H1 (cell line): ENCODE measurements around the gene TEAD1. TPM values are rescaled to one million over a fixed set of nuclear protein-coding genes. Genes with fewer than 3 reads are reported as not detected.

Experiments used
- CTCF ChIA-PET: fragments of 300-600 bp; sonication (Branson Sonifier 250); formaldehyde crosslinking; loops from one replicate; lab custom pipeline; 2021; ENCODE audit not compliant: partially characterized antibody; lab: Charles Lee
- POLR2A ChIA-PET: fragments of 300-600 bp; sonication (Branson Sonifier 250); formaldehyde crosslinking; loops from one replicate; lab custom pipeline; 2021; ENCODE audit warnings: inconsistent platforms; ENCODE audit not compliant: partially characterized antibody; lab: Charles Lee
- DNase-seq, 2 experiments: peaks; one replicate each; pipeline versions ENCODE4 v3.0.0 to v3.0.0-alpha.2; 2010 to 2022; ENCODE audit warnings: low spot score in 2 of 2, low read depth in 1 of 2, mixed read lengths in 1 of 2
- FAIRE-seq: peaks from 2 replicates; lab custom pipeline; 2011; peaks lifted over from hg19 to GRCh38; lab: Jason Lieb, UNC
- H2AFZ ChIP-seq: 2 replicates; pipeline ENCODE4 v1.8.1; 2012; ENCODE audit warnings: low read length, inconsistent platforms
- H2AK5ac ChIP-seq: 2 replicates; pipeline ENCODE4 v1.6.1; 2013; ENCODE audit warnings: low read depth, low read length
- H2BK120ac ChIP-seq: replicated peaks from 2 replicates; pipeline ENCODE3; 2013; ENCODE audit warnings: low read depth, low read length, inconsistent platforms
- H2BK12ac ChIP-seq: 2 replicates; pipeline ENCODE4 v1.6.1; 2013; ENCODE audit warnings: low read depth, low read length
- H2BK15ac ChIP-seq: 2 replicates; pipeline ENCODE4 v1.6.1; 2013; ENCODE audit warnings: low read length
- H2BK20ac ChIP-seq: 2 replicates; pipeline ENCODE4 v1.6.1; 2013; ENCODE audit warnings: low read length
- H2BK5ac ChIP-seq: 2 replicates; pipeline ENCODE4 v1.6.1; 2013; ENCODE audit warnings: low read depth, low read length
- H3K14ac ChIP-seq: 2 replicates; pipeline ENCODE4 v1.6.1; 2013; ENCODE audit warnings: inconsistent platforms; ENCODE audit not compliant: insufficient read length
- H3K18ac ChIP-seq: 2 replicates; pipeline ENCODE4 v1.6.1; 2013; ENCODE audit warnings: low read length; ENCODE audit errors: extremely low read depth
- H3K23ac ChIP-seq: 2 replicates; pipeline ENCODE4 v1.6.1; 2013; ENCODE audit warnings: inconsistent platforms; ENCODE audit not compliant: insufficient read length
- H3K23me2 ChIP-seq: 2 replicates; pipeline ENCODE4 v1.6.1; 2013; ENCODE audit warnings: low read depth, low read length
- H3K27ac ChIP-seq: 2 replicates; pipeline ENCODE4 v1.6.1; 2011; ENCODE audit warnings: low read depth, low read length, inconsistent platforms
- H3K27me3 ChIP-seq, 4 experiments: replicated peaks in 1 of 4; 1 replicate in 1 of 4; 2 replicates in 3 of 4; pipeline versions ENCODE4 v1.6.1 to v1.8.1; 2011 to 2013; ENCODE audit warnings: low read length in 3 of 4, mild to moderate bottlenecking in 3 of 4, inconsistent platforms in 2 of 4, mixed read lengths in 2 of 4, moderate library complexity in 1 of 4; ENCODE audit not compliant: control insufficient read depth in 3 of 4, insufficient read depth in 3 of 4; ENCODE audit errors: extremely low read depth in 1 of 4
- H3K36me3 ChIP-seq, 4 experiments: 2 replicates each; pipeline versions ENCODE4 v1.6.1 to v1.8.1; 2011 to 2013; ENCODE audit warnings: mild to moderate bottlenecking in 4 of 4, low read length in 3 of 4, moderate library complexity in 2 of 4, control low read depth in 1 of 4, inconsistent platforms in 1 of 4; ENCODE audit not compliant: insufficient read depth in 4 of 4, control insufficient read depth in 2 of 4
- H3K4ac ChIP-seq: replicated peaks from 2 replicates; pipeline ENCODE3; 2013; ENCODE audit warnings: low read length, low read depth, mixed read lengths, inconsistent platforms; ENCODE audit not compliant: insufficient read length
- H3K4me1 ChIP-seq, 4 experiments: replicated peaks in 1 of 4; 1 replicate in 1 of 4; 2 replicates in 3 of 4; pipeline versions ENCODE4 v1.6.1 to v1.8.1; 2011 to 2013; ENCODE audit warnings: low read length in 3 of 4, inconsistent platforms in 2 of 4, mixed read lengths in 1 of 4; ENCODE audit not compliant: insufficient read depth in 4 of 4, control insufficient read depth in 3 of 4
- H3K4me2 ChIP-seq, 2 experiments: 2 replicates each; pipeline versions ENCODE4 v1.6.1 to v1.8.1; 2011 to 2013; ENCODE audit warnings: low read depth in 2 of 2, low read length in 2 of 2, control low read depth in 1 of 2, inconsistent platforms in 1 of 2, mild to moderate bottlenecking in 1 of 2; ENCODE audit not compliant: insufficient read depth in 1 of 2
- H3K4me3 ChIP-seq, 4 experiments: fragments of 200-600, 300-600 bp in 1 of 4; sonication (generic), shearing (Covaris generic), sonication (Bioruptor Twin) in 1 of 4; 2 replicates each; pipeline versions ENCODE4 v1.5.1 to v1.8.1; 2011 to 2016; ENCODE audit warnings: low read length in 4 of 4, low read depth in 3 of 4, control low read depth in 2 of 4, inconsistent platforms in 2 of 4, mild to moderate bottlenecking in 2 of 4, mixed read lengths in 1 of 4, moderate library complexity in 1 of 4; ENCODE audit not compliant: insufficient read depth in 2 of 4; ENCODE audit errors: extremely low read depth in 1 of 4
- H3K56ac ChIP-seq: replicated peaks from 2 replicates; pipeline ENCODE3; 2013; ENCODE audit warnings: low read depth, mild to moderate bottlenecking, mixed read lengths, low read length, inconsistent platforms; ENCODE audit not compliant: insufficient read length
- H3K79me1 ChIP-seq: 2 replicates; pipeline ENCODE4 v1.6.1; 2013; ENCODE audit warnings: low read depth, low read length, control low read depth
- H3K79me2 ChIP-seq, 2 experiments: 2 replicates each; pipeline versions ENCODE4 v1.6.1 to v1.8.1; 2012 to 2013; ENCODE audit warnings: low read length in 2 of 2, mild to moderate bottlenecking in 2 of 2, inconsistent platforms in 1 of 2; ENCODE audit not compliant: insufficient read depth in 2 of 2, control insufficient read depth in 1 of 2
- H3K9ac ChIP-seq, 4 experiments: replicated peaks in 1 of 4; 1 replicate in 1 of 4; 2 replicates in 3 of 4; pipeline versions ENCODE4 v1.6.1 to v1.8.1; 2011 to 2013; ENCODE audit warnings: low read depth in 3 of 4, low read length in 3 of 4, control low read depth in 2 of 4, mild to moderate bottlenecking in 2 of 4, moderate library complexity in 2 of 4, inconsistent platforms in 1 of 4; ENCODE audit errors: extremely low read depth in 1 of 4
- H3K9me3 ChIP-seq, 2 experiments: 2 replicates each; pipeline versions ENCODE4 v1.6.1 to v1.8.1; 2012 to 2013; ENCODE audit warnings: mild to moderate bottlenecking in 2 of 2, moderate library complexity in 2 of 2, control low read depth in 1 of 2, inconsistent platforms in 1 of 2, low read depth in 1 of 2, low read length in 1 of 2, mixed read lengths in 1 of 2; ENCODE audit not compliant: insufficient read depth in 2 of 2
- H4K20me1 ChIP-seq, 2 experiments: replicated peaks in 1 of 2; 2 replicates each; pipeline versions ENCODE3 to v1.8.1; 2011 to 2013; ENCODE audit warnings: inconsistent platforms in 2 of 2, low read length in 2 of 2, mild to moderate bottlenecking in 1 of 2; ENCODE audit not compliant: insufficient read depth in 2 of 2, control insufficient read depth in 1 of 2
- H4K5ac ChIP-seq: 2 replicates; pipeline ENCODE4 v1.6.1; 2013; ENCODE audit warnings: low read length, low read depth, mixed read lengths, inconsistent platforms; ENCODE audit not compliant: insufficient read length
- H4K8ac ChIP-seq: 2 replicates; pipeline ENCODE4 v1.8.0; 2013; ENCODE audit warnings: mild to moderate bottlenecking, moderate library complexity, low read length, inconsistent platforms; ENCODE audit not compliant: insufficient read depth; ENCODE audit errors: extremely low read depth
- H4K91ac ChIP-seq: replicated peaks from 2 replicates; pipeline ENCODE3; 2013; ENCODE audit warnings: low read length, mixed read lengths, inconsistent platforms; ENCODE audit not compliant: insufficient read length
- ASH2L ChIP-seq: fragments of 200-600, 300-600 bp; sonication (generic); IDR thresholded peaks from one replicate; pipeline ENCODE4 v1.7.1; 2017; ENCODE audit warnings: low read length
- CBX8 ChIP-seq: fragments of 300-800, 300-1000 bp; sonication (generic); IDR thresholded peaks from 2 replicates; pipeline ENCODE4 v1.7.1; 2016; ENCODE audit warnings: low read depth, low read length, borderline replicate concordance
- POLR2A ChIP-seq, 2 experiments: IDR thresholded peaks; 1 replicate in 1 of 2; 2 replicates in 1 of 2; pipeline ENCODE4 v1.6.1; 2011; ENCODE audit warnings: low read depth in 2 of 2, low read length in 2 of 2, mild to moderate bottlenecking in 2 of 2; ENCODE audit errors: control extremely low read depth in 1 of 2
- POU5F1 ChIP-seq: IDR thresholded peaks from 2 replicates; pipeline ENCODE4 v1.6.1; 2011; ENCODE audit warnings: low read depth, mild to moderate bottlenecking, low read length, moderate library complexity
- WGBS, 2 experiments: shearing (Covaris generic) in 1 of 2; methylation state at CpG; one replicate each; pipeline versions ENCODE4 v1.1.6 to v1.1.7; 2013 to 2015; ENCODE audit warnings: low lambda C conversion rate in 2 of 2, mixed read lengths in 2 of 2, inconsistent platforms in 1 of 2, low coverage in 1 of 2, missing lambda C conversion rate in 1 of 2; ENCODE audit not compliant: insufficient replicate concordance in 2 of 2, insufficient coverage in 1 of 2, insufficient read length in 1 of 2; ENCODE audit errors: extremely low coverage in 1 of 2, missing lambda C conversion rate in 1 of 2; 5-methylcytosine and 5-hydroxymethylcytosine counted together
- polyA plus RNA-seq, 7 experiments: library from polyadenylated mRNA; depleted of rRNA in 3 of 7; stranded (reverse) in 5 of 7; unstranded in 2 of 7; fragments of >200 nt in 5 of 7; fragments of 200-250 nt in 2 of 7; gene quantifications; 1 replicate in 5 of 7; 2 replicates in 1 of 7; 4 replicates in 1 of 7; pipeline versions ENCODE4 v1.2.1 to v1.2.3, GENCODE V29; 2011 to 2013; ENCODE audit warnings: missing spikeins in 2 of 7, mixed read lengths in 2 of 7
- total RNA-seq: library from RNA; stranded (reverse); fragmentation: NEBNext Ultra II Directional; extraction: Animal tissue kit (Norgen Biotek cat#: 25700); gene quantifications from 2 replicates; pipeline ENCODE4 v1.2.1, GENCODE V29; 2021

The TEAD1 gene
- total and polyA plus RNA-seq, 2 of the 8 experiments (the other 6 are each of a cell fraction or from before 2014, with no cell fraction given): 15.6 to 67.4 TPM

DNA sequence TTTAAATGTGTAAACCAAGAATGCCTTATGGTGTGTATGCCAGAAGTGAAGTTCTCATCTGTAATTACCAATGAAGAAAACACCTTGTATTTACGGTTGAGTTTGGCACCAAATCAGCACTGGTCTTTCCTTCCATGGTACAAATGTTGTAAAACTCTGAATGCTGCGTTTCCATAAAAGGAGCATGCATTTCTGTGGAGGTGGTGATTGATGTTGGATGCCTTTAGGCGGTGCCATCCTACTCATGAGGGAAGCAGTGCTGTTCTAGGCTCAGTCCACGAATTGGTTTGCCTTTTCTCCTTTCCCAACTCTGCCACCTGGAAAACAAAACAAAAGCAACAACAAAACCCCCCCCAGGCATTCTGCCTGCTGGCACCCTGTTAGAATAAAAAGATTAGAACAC lies 124.4 kb downstream of the TEAD1 start:
- Histone ChIP-seq H3K79me2 (peaks cover 0 to 86% of the 10 kb centered on the region in 2 experiments; a peak in 3 of 4 replicates), H3K23ac (no peak overlapping the region), H3K27ac (no peak overlapping the region), H3K18ac (no peak overlapping the region), H2BK120ac (no peak overlapping the region), H4K91ac (no peak overlapping the region), H3K27me3 (no peaks in the 10 kb centered on the region), H3K9me3 (no peaks in the 10 kb centered on the region), H3K4me2 (no peak overlapping the region), H2BK5ac (no peak overlapping the region), H3K14ac (no peak overlapping the region), H3K4me1 (peaks cover 14 to 37% (median 29%) of the 10 kb centered on the region in 4 experiments), H4K8ac (no peak overlapping the region), H3K4me3 (peak overlapping the region in 2 of 4 experiments; percentile 5 to 10; a peak in 2 of 8 replicates), H3K56ac (no peak overlapping the region), H4K5ac (no peak overlapping the region), H4K20me1 (peaks cover 0 to 6% of the 10 kb centered on the region in 2 experiments), H2BK15ac (no peak overlapping the region), H3K36me3 (peaks cover 0 to 5% (median 0%) of the 10 kb centered on the region in 4 experiments; a peak in 3 of 8 replicates), H2BK12ac (no peak overlapping the region), H2BK20ac (no peak overlapping the region), H3K23me2 (no peaks in the 10 kb centered on the region), H3K9ac (no peak overlapping the region), H2AFZ (no peak overlapping the region), H2AK5ac (no peak overlapping the region), H3K79me1 (peaks cover 4% of the 10 kb centered on the region), H3K4ac (no peak overlapping the region)
- DNase-seq (no peak), FAIRE-seq (no peak)
- TF ChIP-seq ASH2L: no peak
- no peak for TF ChIP-seq POLR2A (IDR thresholded peaks at IDR 0.05; ENCODE audit: control extremely low read depth in 1 of 2, low read depth in 2 of 2, low read length in 2 of 2)
- TF ChIP-seq CBX8: no peak
- no peak for TF ChIP-seq POU5F1
- CTCF ChIA-PET: no interaction called here
- POLR2A ChIA-PET: no interaction called here
- 89% methylated on average over 4 of the region's 4 CpGs; no CpG with 5 or more reads in 1 of the 2 experiments for WGBS, 2 experiments
